GM21619 (cell line): ENCODE data around the gene XPNPEP3.

ENCODE experiments used
- ATAC-seq: cut with Tn5 transposase; IDR thresholded peaks from one replicate; pipeline ENCODE4 v1.9.1; 2021; ENCODE audit not compliant: unreplicated experiment

Gene XPNPEP3

GRCh38 chr22:40928657-40929056 is 71.7 kb downstream of the XPNPEP3 start:
- no peak for ATAC-seq

GRCh38 chr22:40932396-40932795 is 75.4 kb downstream of the XPNPEP3 start:
- ATAC-seq: no peak

GRCh38 chr22:40939202-40939601 is 82.3 kb downstream of the XPNPEP3 start:
- no peak for ATAC-seq

GRCh38 chr22:40950962-40951794 is 94.2 kb downstream of the XPNPEP3 start, which contains the start of gene RBX1:
Gene RBX1, plus strand, starts transcription at chr22:40951378. Its CDS starts 21 bp downstream, at chr22:40951399.
- ATAC-seq: peak; percentile 75

- ATAC-seq: no peak
Observed at GRCh38 chr22:40951795-40952605, 95.1 kb downstream of the XPNPEP3 start.

GRCh38 chr22:40953471-40953870 is 96.5 kb downstream of the XPNPEP3 start:
- ATAC-seq: no peak

- ATAC-seq: no peak
Observed at GRCh38 chr22:40954113-40954512, 97.2 kb downstream of the XPNPEP3 start.

GRCh38 chr22:40955571-40955970 is 98.6 kb downstream of the XPNPEP3 start:
- ATAC-seq: no peak

- ATAC-seq: no peak
Observed at GRCh38 chr22:40957601-40958000, 100.7 kb downstream of the XPNPEP3 start.

- no peak for ATAC-seq
Observed at GRCh38 chr22:40958299-40958698, 101.4 kb downstream of the XPNPEP3 start.

GRCh38 chr22:40960145-40960544 is 103.2 kb downstream of the XPNPEP3 start:
- no peak for ATAC-seq

GRCh38 chr22:40965936-40966725 is 109.2 kb downstream of the XPNPEP3 start:
- ATAC-seq: no peak

GRCh38 chr22:40966726-40967085 is 109.8 kb downstream of the XPNPEP3 start:
- no peak for ATAC-seq

GRCh38 chr22:40967111-40967760 is 110.3 kb downstream of the XPNPEP3 start:
- ATAC-seq: no peak

GRCh38 chr22:40972587-40972986 is 115.6 kb downstream of the XPNPEP3 start:
- no peak for ATAC-seq

- no peak for ATAC-seq
Observed at GRCh38 chr22:40973144-40973543, 116.2 kb downstream of the XPNPEP3 start.

GRCh38 chr22:40975366-40975765 is 118.4 kb downstream of the XPNPEP3 start:
- no peak for ATAC-seq

- no peak for ATAC-seq
Observed at GRCh38 chr22:40976866-40977700, 120.1 kb downstream of the XPNPEP3 start.

- no peak for ATAC-seq
Observed at GRCh38 chr22:40979198-40979597, 122.2 kb downstream of the XPNPEP3 start.

GRCh38 chr22:40979871-40980270 is 122.9 kb downstream of the XPNPEP3 start:
- no peak for ATAC-seq
